Measurements from ENCODE around the gene PLAAT2. TPM values are rescaled to one million over a fixed set of nuclear protein-coding genes. Genes with fewer than 3 reads are reported as not detected.

PLAAT2 gene
- total and polyA plus RNA-seq, 2 donors (not counting 1 experiment from before 2014, with no cell fraction given): 4.0 TPM; not detected in 1

- no peak overlapping the region for H2AFZ ChIP-seq (ENCODE audit: insufficient read depth, low read depth, low read length, poor library complexity, severe bottlenecking)
- H3K27me3 ChIP-seq (replicated peaks in 1 of 4; ENCODE audit: control extremely low read depth in 1 of 4, control insufficient read depth in 3 of 4, insufficient read depth in 4 of 4, low read length in 3 of 4): no peaks in the 10 kb centered on the region
- H3K27ac Mint-ChIP-seq: no peak overlapping the region
- H3K4me3 ChIP-seq (ENCODE audit: control extremely low read depth in 1 of 5, extremely low read depth in 1 of 5, insufficient read depth in 1 of 5, low read depth in 2 of 5, low read length in 4 of 5): no peak overlapping the region
- H3K27me3 Mint-ChIP-seq: no peaks in the 10 kb centered on the region
- ChIA-PET CTCF (no interaction called here), POLR2A (no interaction called here)
- peaks cover 13% of the 10 kb centered on the region for H3K79me2 ChIP-seq (ENCODE audit: control insufficient read depth, insufficient read depth, low read length)
- no peak overlapping the region for H3K27ac ChIP-seq (ENCODE audit: low read length in 2 of 2)
- no peaks in the 10 kb centered on the region for H3K36me3 ChIP-seq (replicated peaks in 1 of 2; ENCODE audit: control extremely low read depth in 1 of 2, control insufficient read depth in 1 of 2, extremely low read depth in 1 of 2, insufficient read depth in 2 of 2, low read length in 1 of 2)
- no peaks in the 10 kb centered on the region for H3K9me3 Mint-ChIP-seq (ENCODE audit: insufficient read depth)
- intact Hi-C loops (cut with micrococcal nuclease): no loop called here
- TF ChIP-seq EZH2 (IDR thresholded peaks at IDR 0.05; ENCODE audit: borderline replicate concordance, insufficient read depth, low read depth, low read length, poor library complexity, severe bottlenecking) (no peak), CTCF (IDR thresholded peaks at IDR 0.05) (no peak)
- peaks cover 29 to 42% of the 10 kb centered on the region in 2 donors for H3K4me1 ChIP-seq (ENCODE audit: control insufficient read depth in 2 of 2, insufficient read depth in 2 of 2, low read length in 2 of 2)
- ATAC-seq (ENCODE audit: low read depth) (no peak), DNase-seq (no peak)
- WGBS (ENCODE audit: insufficient coverage): 61% methylated on average over 2 of the region's 3 CpGs
- H3K9me3 ChIP-seq (ENCODE audit: control extremely low read depth in 1 of 3, control insufficient read depth in 2 of 3, insufficient read depth in 1 of 3, low read length in 2 of 3): no peaks in the 10 kb centered on the region
- H3K4me1 Mint-ChIP-seq: peaks cover 47% of the 10 kb centered on the region
- H3K9ac ChIP-seq (ENCODE audit: low read length): no peak overlapping the region
- no peak overlapping the region for H3K4me2 ChIP-seq (replicated peaks; ENCODE audit: low read depth, low read length, poor library complexity, severe bottlenecking)
- H4K20me1 ChIP-seq (ENCODE audit: control insufficient read depth, insufficient read depth, low read length, poor library complexity, severe bottlenecking): no peaks in the 10 kb centered on the region
- no peak overlapping the region for H3K4me3 Mint-ChIP-seq
Measured at GRCh38 chr11:63534076-63534475, 29.1 kb downstream of the PLAAT2 start.

GRCh38 chr11:63532799-63533475, 30.2 kb downstream of the PLAAT2 start:
- no peak for DNase-seq
- H3K4me2 ChIP-seq (replicated peaks; ENCODE audit: low read depth, low read length, poor library complexity, severe bottlenecking): no peak overlapping the region
- H3K4me1 ChIP-seq (ENCODE audit: control insufficient read depth in 2 of 2, insufficient read depth in 2 of 2, low read length in 2 of 2): peaks cover 29 to 40% of the 10 kb centered on the region in 2 donors

More at GRCh38 chr11:63532799-63533475, 30.2 kb downstream of the PLAAT2 start:
- ChIA-PET POLR2A (no interaction called here), CTCF (no interaction called here)
- no peak overlapping the region for H3K27ac ChIP-seq (ENCODE audit: low read length in 2 of 2)
- intact Hi-C loops (cut with micrococcal nuclease): no loop called here
- H2AFZ ChIP-seq (ENCODE audit: insufficient read depth, low read depth, low read length, poor library complexity, severe bottlenecking): no peak overlapping the region
- no peaks in the 10 kb centered on the region for H4K20me1 ChIP-seq (ENCODE audit: control insufficient read depth, insufficient read depth, low read length, poor library complexity, severe bottlenecking)
- H3K9me3 ChIP-seq (ENCODE audit: control extremely low read depth in 1 of 3, control insufficient read depth in 2 of 3, insufficient read depth in 1 of 3, low read length in 2 of 3): no peaks in the 10 kb centered on the region
- Mint-ChIP-seq H3K9me3 (ENCODE audit: insufficient read depth) (no peaks in the 10 kb centered on the region), H3K4me1 (peaks cover 45% of the 10 kb centered on the region), H3K27me3 (peaks cover 2% of the 10 kb centered on the region), H3K27ac (no peak overlapping the region), H3K4me3 (no peak overlapping the region)
- H3K79me2 ChIP-seq (ENCODE audit: control insufficient read depth, insufficient read depth, low read length): peaks cover 11% of the 10 kb centered on the region
- H3K36me3 ChIP-seq (replicated peaks in 1 of 2; ENCODE audit: control extremely low read depth in 1 of 2, control insufficient read depth in 1 of 2, extremely low read depth in 1 of 2, insufficient read depth in 2 of 2, low read length in 1 of 2): no peaks in the 10 kb centered on the region
- WGBS (ENCODE audit: insufficient coverage): 90% methylated on average over 3 of the region's 4 CpGs
- no peak for ATAC-seq (ENCODE audit: low read depth)
- H3K4me3 ChIP-seq (ENCODE audit: control extremely low read depth in 1 of 5, extremely low read depth in 1 of 5, insufficient read depth in 1 of 5, low read depth in 2 of 5, low read length in 4 of 5): no peak overlapping the region
- no peaks in the 10 kb centered on the region for H3K27me3 ChIP-seq (replicated peaks in 1 of 4; ENCODE audit: control extremely low read depth in 1 of 4, control insufficient read depth in 3 of 4, insufficient read depth in 4 of 4, low read length in 3 of 4)
- no peak for TF ChIP-seq EZH2 (IDR thresholded peaks at IDR 0.05; ENCODE audit: borderline replicate concordance, insufficient read depth, low read depth, low read length, poor library complexity, severe bottlenecking)
- TF ChIP-seq CTCF (IDR thresholded peaks at IDR 0.05): no peak
- no peak overlapping the region for H3K9ac ChIP-seq (ENCODE audit: low read length)
